NCI-H146 (cell line): ENCODE measurements around the gene COLQ.
"Not testable (repeated sequence)": the region's sequence is repeated elsewhere in the genome, so short reads cannot be mapped to it uniquely, and the experiment has no call there.

Experiments used
- DNase-seq: peaks from one replicate; lab custom pipeline; 2025; lab: John Stamatoyannopoulos, UW

The COLQ gene

GRCh38 chr3:15426579-15427118, 94.9 kb downstream of the COLQ start:
- no peak for DNase-seq

GRCh38 chr3:15420871-15421270, 100.6 kb downstream of the COLQ start:
- DNase-seq, result no peak

- not testable (repeated sequence) for DNase-seq
Observed at GRCh38 chr3:15410966-15411365, 110.5 kb downstream of the COLQ start.

GRCh38 chr3:15409774-15410173, 111.7 kb downstream of the COLQ start:
- DNase-seq, result no peak

GRCh38 chr3:15409239-15409638, 112.3 kb downstream of the COLQ start:
- no peak for DNase-seq

- peak; percentile 22 for DNase-seq
Observed at GRCh38 chr3:15405448-15406050, 116.0 kb downstream of the COLQ start.

- DNase-seq, result no peak
Observed at GRCh38 chr3:15404767-15405166, 116.7 kb downstream of the COLQ start.

- no peak for DNase-seq
Observed at GRCh38 chr3:15403965-15404364, 117.5 kb downstream of the COLQ start.

GRCh38 chr3:15403495-15403894, 118.0 kb downstream of the COLQ start:
- DNase-seq, result no peak

GRCh38 chr3:15401936-15402335, 119.6 kb downstream of the COLQ start:
- no peak for DNase-seq
